ENCODE results near the gene KRTAP10-8.

KRTAP10-8 gene

GRCh38 chr21:44630440-44630839 is 18.6 kb downstream of the KRTAP10-8 start:
- no peaks in the 10 kb centered on the region for H3K27me3 ChIP-seq (ENCODE audit: control insufficient read depth, low read length)
- peak overlapping the region; percentile 20; the same call in 1 of the 2 replicates for H3K4me3 ChIP-seq (ENCODE audit: low read length)
- no peaks in the 10 kb centered on the region for H3K9me2 ChIP-seq (replicated peaks; ENCODE audit: control insufficient read depth, low read length)
- H3F3A ChIP-seq (ENCODE audit: control insufficient read depth, insufficient read depth), result no peaks in the 10 kb centered on the region
- peaks cover 12% of the 10 kb centered on the region for H3K4me1 ChIP-seq (ENCODE audit: control insufficient read depth, low read length)
- H3K27ac ChIP-seq (ENCODE audit: low read depth, low read length), result no peak overlapping the region
- peak overlapping the region; percentile 34 for H3K4me2 ChIP-seq (ENCODE audit: low read length)
- H4K20me1 ChIP-seq (ENCODE audit: control insufficient read depth, insufficient read depth, low read depth, low read length), result no peaks in the 10 kb centered on the region
- peaks cover 41% of the 10 kb centered on the region for H3K9me3 ChIP-seq (ENCODE audit: control insufficient read depth, insufficient read depth, low read length)
- TF ChIP-seq CTCF (IDR thresholded peaks at IDR 0.05; ENCODE audit: low read depth, low read length, poor library complexity, severe bottlenecking) (no peak), EZH2phosphoT487 (IDR thresholded peaks at IDR 0.05; ENCODE audit: borderline replicate concordance, low read length) (no peak)
- no peaks in the 10 kb centered on the region for H3K36me3 ChIP-seq (ENCODE audit: control insufficient read depth, low read length)
- no peaks in the 10 kb centered on the region for H3K79me2 ChIP-seq (ENCODE audit: control insufficient read depth, low read length)

GRCh38 chr21:44632067-44632466 is 20.2 kb downstream of the KRTAP10-8 start:
- H3K9me3 ChIP-seq (ENCODE audit: control insufficient read depth, insufficient read depth, low read length), result peaks cover 34% of the 10 kb centered on the region

GRCh38 chr21:44636209-44637017 is 24.5 kb downstream of the KRTAP10-8 start:
- TF ChIP-seq CTCF (IDR thresholded peaks at IDR 0.05; ENCODE audit: low read depth, low read length, poor library complexity, severe bottlenecking) (no peak), EZH2phosphoT487 (IDR thresholded peaks at IDR 0.05; ENCODE audit: borderline replicate concordance, low read length) (no peak)

More at GRCh38 chr21:44632067-44632466, 20.2 kb downstream of the KRTAP10-8 start:
- Histone ChIP-seq H3K9me2 (replicated peaks; ENCODE audit: control insufficient read depth, low read length) (no peaks in the 10 kb centered on the region), H3K27me3 (ENCODE audit: control insufficient read depth, low read length) (no peaks in the 10 kb centered on the region), H3K4me2 (ENCODE audit: low read length) (no peak overlapping the region), H3K27ac (ENCODE audit: low read depth, low read length) (no peak overlapping the region), H3K4me3 (ENCODE audit: low read length) (no peak overlapping the region), H3K4me1 (ENCODE audit: control insufficient read depth, low read length) (peaks cover 12% of the 10 kb centered on the region), H3F3A (ENCODE audit: control insufficient read depth, insufficient read depth) (no peaks in the 10 kb centered on the region), H3K36me3 (ENCODE audit: control insufficient read depth, low read length) (no peaks in the 10 kb centered on the region), H3K79me2 (ENCODE audit: control insufficient read depth, low read length) (no peaks in the 10 kb centered on the region), H4K20me1 (ENCODE audit: control insufficient read depth, insufficient read depth, low read depth, low read length) (no peaks in the 10 kb centered on the region)
- no peak for TF ChIP-seq CTCF (IDR thresholded peaks at IDR 0.05; ENCODE audit: low read depth, low read length, poor library complexity, severe bottlenecking)
- no peak for TF ChIP-seq EZH2phosphoT487 (IDR thresholded peaks at IDR 0.05; ENCODE audit: borderline replicate concordance, low read length)

More at GRCh38 chr21:44636209-44637017, 24.5 kb downstream of the KRTAP10-8 start:
- Histone ChIP-seq H3K4me2 (ENCODE audit: low read length) (no peak overlapping the region), H3K36me3 (ENCODE audit: control insufficient read depth, low read length) (no peaks in the 10 kb centered on the region), H3K27me3 (ENCODE audit: control insufficient read depth, low read length) (no peaks in the 10 kb centered on the region), H3K9me3 (ENCODE audit: control insufficient read depth, insufficient read depth, low read length) (peaks cover 5% of the 10 kb centered on the region; the same call in 1 of the 2 replicates), H3K27ac (ENCODE audit: low read depth, low read length) (no peak overlapping the region), H3K9me2 (replicated peaks; ENCODE audit: control insufficient read depth, low read length) (no peaks in the 10 kb centered on the region), H4K20me1 (ENCODE audit: control insufficient read depth, insufficient read depth, low read depth, low read length) (no peaks in the 10 kb centered on the region), H3K79me2 (ENCODE audit: control insufficient read depth, low read length) (no peaks in the 10 kb centered on the region), H3K4me1 (ENCODE audit: control insufficient read depth, low read length) (no peaks in the 10 kb centered on the region), H3K4me3 (ENCODE audit: low read length) (no peak overlapping the region), H3F3A (ENCODE audit: control insufficient read depth, insufficient read depth) (no peaks in the 10 kb centered on the region)
